PC-9 (cell line): Measurements from ENCODE around the gene MPPED2. TPM values are rescaled to one million over a fixed set of nuclear protein-coding genes. Genes with fewer than 3 reads are reported as not detected.

ENCODE experiments used
- Bru-seq: library from RNA; stranded (reverse); fragments of 400-500 nt; gene quantifications from one replicate; lab custom pipeline; 2021; lab: Mats Ljungman, UMichigan
- BruChase-seq, 2 experiments: library from RNA; stranded (reverse); fragments of 400-500 nt; gene quantifications; one replicate each; lab custom pipeline; 2021; lab: Mats Ljungman, UMichigan
- BruUV-seq: library from RNA; stranded (reverse); fragments of 400-500 nt; replicated peaks from 2 replicates; lab custom pipeline; 2021; lab: Mats Ljungman, UMichigan
- CTCF ChIA-PET: fragments of 300-600 bp; sonication (Branson Sonifier 250); formaldehyde crosslinking; loops from one replicate; lab custom pipeline; 2022; ENCODE audit warnings: antibody characterized with exemption; lab: Charles Lee
- POLR2A ChIA-PET: fragments of 300-600 bp; sonication (Branson Sonifier 250); formaldehyde crosslinking; loops from one replicate; lab custom pipeline; 2022; ENCODE audit warnings: antibody characterized with exemption; ENCODE audit not compliant: unreplicated experiment; lab: Charles Lee
- DNase-seq, 2 experiments: peaks; one replicate each; pipeline versions ENCODE4 v3.0.0 to v3.0.0-alpha.2; 2015 to 2022; ENCODE audit warnings: mixed read lengths in 1 of 2
- H2AFZ ChIP-seq: fragments of 200-600 bp; sonication (generic); 2 replicates; pipeline ENCODE4 v1.8.1; 2017; ENCODE audit warnings: antibody characterized with exemption
- H3F3A ChIP-seq: fragments of 200-600 bp; sonication (generic); 2 replicates; pipeline ENCODE4 v1.8.1; 2017; ENCODE audit warnings: antibody characterized with exemption, mild to moderate bottlenecking, low read depth; ENCODE audit not compliant: insufficient read depth
- H3K27ac ChIP-seq: fragments of 200-600 bp; sonication (generic); 2 replicates; pipeline ENCODE4 v1.6.1; 2016; ENCODE audit warnings: mixed run types
- H3K27me3 ChIP-seq: fragments of 200-600 bp; sonication (generic); 2 replicates; pipeline ENCODE4 v1.6.1; 2016; ENCODE audit warnings: low read depth, mixed run types; ENCODE audit not compliant: insufficient read depth
- H3K36me3 ChIP-seq: fragments of 200-600 bp; sonication (generic); 2 replicates; pipeline ENCODE4 v1.6.1; 2016; ENCODE audit warnings: low read depth, mixed run types
- H3K4me1 ChIP-seq: fragments of 200-600 bp; sonication (generic); replicated peaks from 2 replicates; pipeline ENCODE4 v1.6.1; 2016; ENCODE audit warnings: mixed run types; ENCODE audit not compliant: insufficient read depth
- H3K4me2 ChIP-seq: fragments of 200-600 bp; sonication (generic); 2 replicates; pipeline ENCODE4 v1.6.1; 2017; ENCODE audit warnings: mixed run types
- H3K4me3 ChIP-seq: fragments of 200-600 bp; sonication (generic); 2 replicates; pipeline ENCODE4 v1.6.1; 2016; ENCODE audit warnings: mixed run types
- H3K79me2 ChIP-seq: fragments of 200-600 bp; sonication (generic); 2 replicates; pipeline ENCODE4 v1.6.1; 2017; ENCODE audit warnings: low read depth, mixed run types
- H3K9me2 ChIP-seq: fragments of 200-600 bp; sonication (generic); 2 replicates; pipeline ENCODE4 v1.8.1; 2017; ENCODE audit warnings: mild to moderate bottlenecking; ENCODE audit not compliant: insufficient read depth
- H3K9me3 ChIP-seq: fragments of 200-600 bp; sonication (generic); 2 replicates; pipeline ENCODE4 v1.8.1; 2016; ENCODE audit warnings: low read depth; ENCODE audit not compliant: insufficient read depth
- H4K20me1 ChIP-seq: fragments of 200-600 bp; sonication (generic); 2 replicates; pipeline ENCODE4 v1.8.1; 2017; ENCODE audit not compliant: insufficient read depth
- CTCF ChIP-seq: fragments of 200-600 bp; sonication (generic); conservative IDR thresholded peaks from 2 replicates; pipeline ENCODE4 v1.6.1; 2017; ENCODE audit warnings: mixed run types, antibody characterized with exemption, mild to moderate bottlenecking, moderate library complexity
- EZH2 ChIP-seq: fragments of 200-600 bp; sonication (generic); IDR thresholded peaks from 2 replicates; pipeline ENCODE4 v1.8.0; 2017; ENCODE audit warnings: antibody characterized with exemption, low read depth
- intact Hi-C: fragments of 100-400 bp; cut with micrococcal nuclease; formaldehyde crosslinking; loops from one replicate; pipeline ENCODE4 v1.10.0; 2022; ENCODE audit not compliant: unreplicated experiment
- long read RNA-seq: library from polyadenylated mRNA; stranded (forward); transcript quantifications from one replicate; pipeline ENCODE4 v2.0.0, GENCODE V29; 2022
- total RNA-seq: library from RNA; stranded (reverse); gene quantifications from 2 replicates; pipeline ENCODE4 v1.2.3, GENCODE V29; 2021

The MPPED2 gene
- total RNA-seq (not detected in 2 replicates), Bru-seq, nascent RNA (not detected), BruChase-seq, experiment 1, labeled RNA remaining after a 2-hour chase (not detected), BruChase-seq, experiment 2, labeled RNA remaining after a 6-hour chase (not detected)
- long read RNA-seq, result 0 reads

GRCh38 chr11:30586251-30587144, at the start of gene MPPED2:
MPPED2 (minus strand) TSS chr11:30586353; CDS start chr11:30580373, 5,980 bp downstream.
- no TSS peak for BruUV-seq
- TF ChIP-seq CTCF (no peak), EZH2 (no peak)
- H3K4me3 ChIP-seq, result no peak within 1 kb of the TSS
- no peak within 1 kb of the TSS for H2AFZ ChIP-seq
- no peaks in the 10 kb centered on the region for H3K36me3 ChIP-seq
- H3K9me2 ChIP-seq, result no peaks in the 10 kb centered on the region
- H3K9me3 ChIP-seq, result no peaks in the 10 kb centered on the region
- no peak within 1 kb of the TSS for H3K4me2 ChIP-seq
- intact Hi-C loops, result no loop called here
- no peaks in the 10 kb centered on the region for H3K79me2 ChIP-seq
- ChIA-PET CTCF (no interaction called here), POLR2A (no interaction called here)
- H3K27ac ChIP-seq, result no peak within 1 kb of the TSS
- peaks cover 24% of the 10 kb centered on the region for H3K27me3 ChIP-seq
- DNase-seq, result no peak
- no peaks in the 10 kb centered on the region for H4K20me1 ChIP-seq
- no peaks in the 10 kb centered on the region for H3F3A ChIP-seq
- no peaks in the 10 kb centered on the region for H3K4me1 ChIP-seq

- no peak for DNase-seq
- no peaks in the 10 kb centered on the region for H4K20me1 ChIP-seq
- H3K4me3 ChIP-seq, result no peak overlapping the region
- no peak overlapping the region for H3K27ac ChIP-seq
- H3K79me2 ChIP-seq, result no peaks in the 10 kb centered on the region
- H3K4me2 ChIP-seq, result no peak overlapping the region
- BruUV-seq, result no TSS peak
- TF ChIP-seq EZH2 (no peak), CTCF (no peak)
- ChIA-PET POLR2A (no interaction called here), CTCF (no interaction called here)
- H3K27me3 ChIP-seq, result peaks cover 10% of the 10 kb centered on the region; the same call in 1 of the 2 replicates
- intact Hi-C loops, result no loop called here
- no peak overlapping the region for H2AFZ ChIP-seq
- H3K9me2 ChIP-seq, result no peaks in the 10 kb centered on the region
- H3K9me3 ChIP-seq, result no peaks in the 10 kb centered on the region
- H3F3A ChIP-seq, result no peaks in the 10 kb centered on the region
- no peaks in the 10 kb centered on the region for H3K4me1 ChIP-seq
- H3K36me3 ChIP-seq, result no peaks in the 10 kb centered on the region
These were observed 49.3 kb upstream of the MPPED2 start for GRCh38 chr11:30635401-30635989.

GRCh38 chr11:30631148-30631547, 45.0 kb upstream of the MPPED2 start:
- no peak overlapping the region for H2AFZ ChIP-seq
- H3K9me3 ChIP-seq, result no peaks in the 10 kb centered on the region
- H3K9me2 ChIP-seq, result no peaks in the 10 kb centered on the region
- no peaks in the 10 kb centered on the region for H3F3A ChIP-seq
- TF ChIP-seq CTCF, result no peak
- no peak for TF ChIP-seq EZH2
- H3K4me3 ChIP-seq, result no peak overlapping the region
- POLR2A ChIA-PET, result no interaction called here
- H3K79me2 ChIP-seq, result no peaks in the 10 kb centered on the region
- CTCF ChIA-PET, result no interaction called here
- BruUV-seq, result no TSS peak
- no peaks in the 10 kb centered on the region for H3K36me3 ChIP-seq
- no peak overlapping the region for H3K4me2 ChIP-seq
- no peaks in the 10 kb centered on the region for H3K4me1 ChIP-seq
- no peaks in the 10 kb centered on the region for H4K20me1 ChIP-seq
- DNase-seq, result no peak
- H3K27me3 ChIP-seq, result peaks cover 8% of the 10 kb centered on the region; the same call in 1 of the 2 replicates
- intact Hi-C loops, result no loop called here
- H3K27ac ChIP-seq, result no peak overlapping the region
